MM.1S (cell line): ENCODE data around the gene C1orf116.

Source experiments
- DNase-seq: peaks from one replicate; pipeline ENCODE4 v3.0.0-alpha.2; 2015
- H2AFZ ChIP-seq: fragments of 300-600 bp; sonication (generic); 2 replicates; pipeline ENCODE4 v1.6.0; 2016; ENCODE audit warnings: antibody characterized with exemption, low read length
- H3F3A ChIP-seq: fragments of 300-600 bp; sonication (generic); 2 replicates; pipeline ENCODE4 v1.6.1; 2016; ENCODE audit warnings: mild to moderate bottlenecking, antibody characterized with exemption, low read length, moderate library complexity, mixed read lengths; ENCODE audit not compliant: insufficient read depth
- H3K27ac ChIP-seq: fragments of 300-600 bp; sonication (generic); 2 replicates; pipeline ENCODE4 v1.5.1; 2016; ENCODE audit warnings: mild to moderate bottlenecking, low read length
- H3K27me3 ChIP-seq: fragments of 300-600 bp; sonication (generic); replicated peaks from 2 replicates; pipeline ENCODE4 v1.6.0; 2016; ENCODE audit warnings: low read length; ENCODE audit not compliant: insufficient read depth
- H3K36me3 ChIP-seq: fragments of 300-600 bp; sonication (generic); replicated peaks from 2 replicates; pipeline ENCODE4 v1.6.1; 2016; ENCODE audit warnings: mild to moderate bottlenecking, low read length, mixed read lengths; ENCODE audit not compliant: insufficient read depth
- H3K4me1 ChIP-seq: fragments of 300-600 bp; sonication (generic); 2 replicates; pipeline ENCODE4 v1.6.1; 2016; ENCODE audit warnings: low read length, mixed read lengths
- H3K4me2 ChIP-seq: fragments of 300-600 bp; sonication (generic); 2 replicates; pipeline ENCODE4 v1.6.0; 2016; ENCODE audit warnings: low read depth, low read length
- H3K4me3 ChIP-seq: fragments of 300-600 bp; sonication (generic); 2 replicates; pipeline ENCODE4 v1.5.1; 2016; ENCODE audit warnings: low read length, mixed read lengths
- H3K79me2 ChIP-seq: fragments of 300-600 bp; sonication (generic); 2 replicates; pipeline ENCODE4 v1.6.1; 2016; ENCODE audit warnings: mixed run types, low read length, mixed read lengths
- H3K9ac ChIP-seq: fragments of 300-600 bp; sonication (generic); 2 replicates; pipeline ENCODE4 v1.6.1; 2016; ENCODE audit warnings: low read length, mixed read lengths
- H3K9me2 ChIP-seq: fragments of 300-600 bp; sonication (generic); replicated peaks from 2 replicates; pipeline ENCODE4 v1.6.1; 2016; ENCODE audit warnings: mild to moderate bottlenecking, low read length, mixed read lengths; ENCODE audit not compliant: insufficient read depth
- H3K9me3 ChIP-seq: fragments of 300-600 bp; sonication (generic); replicated peaks from 2 replicates; pipeline ENCODE4 v1.6.1; 2016; ENCODE audit warnings: mild to moderate bottlenecking, low read length, mixed read lengths; ENCODE audit not compliant: insufficient read depth
- H4K20me1 ChIP-seq: fragments of 300-600 bp; sonication (generic); 2 replicates; pipeline ENCODE4 v1.6.1; 2016; ENCODE audit warnings: mild to moderate bottlenecking, low read length, moderate library complexity, mixed read lengths; ENCODE audit not compliant: insufficient read depth
- CTCF ChIP-seq: fragments of 300-600 bp; sonication (generic); IDR thresholded peaks from 2 replicates; pipeline ENCODE4 v1.5.1; 2016; ENCODE audit warnings: antibody characterized with exemption, low read length, mixed read lengths
- EZH2 ChIP-seq: fragments of 300-600 bp; sonication (generic); optimal IDR thresholded peaks from 2 replicates; pipeline ENCODE3; 2017; ENCODE audit warnings: low read depth, mild to moderate bottlenecking, antibody characterized with exemption, low read length, mixed read lengths
- EZH2phosphoT487 ChIP-seq: fragments of 300-600 bp; sonication (generic); IDR thresholded peaks from 2 replicates; pipeline ENCODE4 v1.6.1; 2018; ENCODE audit warnings: antibody characterized with exemption, low read length

C1orf116 gene

GRCh38 chr1:207027206-207027777, 5.3 kb downstream of the C1orf116 start:
- H3K79me2 ChIP-seq: no peaks in the 10 kb centered on the region
- peaks cover 4% of the 10 kb centered on the region; the same call in 1 of the 2 replicates for H4K20me1 ChIP-seq
- H3K27ac ChIP-seq: no peak overlapping the region
- TF ChIP-seq EZH2: no peak
- no peak for TF ChIP-seq CTCF
- no peak for TF ChIP-seq EZH2phosphoT487
- H3K9me3 ChIP-seq: no peaks in the 10 kb centered on the region
- DNase-seq: no peak
- peaks cover 11% of the 10 kb centered on the region; the same call in 1 of the 2 replicates for H3F3A ChIP-seq
- H3K9ac ChIP-seq: no peak overlapping the region
- no peak overlapping the region for H3K4me2 ChIP-seq
- H3K9me2 ChIP-seq: no peaks in the 10 kb centered on the region
- peaks cover 6% of the 10 kb centered on the region; the same call in 1 of the 2 replicates for H3K4me1 ChIP-seq
- H3K4me3 ChIP-seq: no peak overlapping the region
- peaks cover 59% of the 10 kb centered on the region for H3K27me3 ChIP-seq
- no peaks in the 10 kb centered on the region for H3K36me3 ChIP-seq
- H2AFZ ChIP-seq: no peak overlapping the region

- no peak for DNase-seq
- no peaks in the 10 kb centered on the region for H4K20me1 ChIP-seq
- no peaks in the 10 kb centered on the region for H3K9me3 ChIP-seq
- H3K36me3 ChIP-seq: no peaks in the 10 kb centered on the region
- no peaks in the 10 kb centered on the region for H3K79me2 ChIP-seq
- H3K27ac ChIP-seq: no peak overlapping the region
- TF ChIP-seq EZH2phosphoT487: no peak
- no peak for TF ChIP-seq EZH2
- TF ChIP-seq CTCF: no peak
- H3K4me2 ChIP-seq: no peak overlapping the region
- no peak overlapping the region for H3K9ac ChIP-seq
- H3K27me3 ChIP-seq: peaks cover 47% of the 10 kb centered on the region
- H3K4me1 ChIP-seq: peaks cover 6% of the 10 kb centered on the region; the same call in 1 of the 2 replicates
- H2AFZ ChIP-seq: no peak overlapping the region
- H3F3A ChIP-seq: peaks cover 11% of the 10 kb centered on the region; the same call in 1 of the 2 replicates
- H3K4me3 ChIP-seq: no peak overlapping the region
- H3K9me2 ChIP-seq: no peaks in the 10 kb centered on the region
Measured at GRCh38 chr1:207026104-207026534, 6.4 kb downstream of the C1orf116 start.

- H3K9ac ChIP-seq: no peak overlapping the region
- TF ChIP-seq CTCF (no peak), EZH2phosphoT487 (no peak), EZH2 (no peak)
Measured at GRCh38 chr1:207025146-207025880, 7.2 kb downstream of the C1orf116 start.

More at GRCh38 chr1:207025146-207025880, 7.2 kb downstream of the C1orf116 start:
- H3K4me1 ChIP-seq: no peaks in the 10 kb centered on the region
- no peaks in the 10 kb centered on the region for H3K9me2 ChIP-seq
- peaks cover 4% of the 10 kb centered on the region; the same call in 1 of the 2 replicates for H3F3A ChIP-seq
- H3K27me3 ChIP-seq: peaks cover 43% of the 10 kb centered on the region
- no peaks in the 10 kb centered on the region for H3K9me3 ChIP-seq
- H3K4me2 ChIP-seq: no peak overlapping the region
- no peak for DNase-seq
- no peaks in the 10 kb centered on the region for H3K36me3 ChIP-seq
- H3K79me2 ChIP-seq: no peaks in the 10 kb centered on the region
- H4K20me1 ChIP-seq: no peaks in the 10 kb centered on the region
- H3K4me3 ChIP-seq: no peak overlapping the region
- no peak overlapping the region for H3K27ac ChIP-seq
- H2AFZ ChIP-seq: no peak overlapping the region
